Measurements from ENCODE around the gene RAET1E. TPM values are rescaled to one million over a fixed set of nuclear protein-coding genes. Genes with fewer than 3 reads are reported as not detected.
"Not testable (repeated sequence)": the region's sequence is repeated elsewhere in the genome, so short reads cannot be mapped to it uniquely, and the experiment has no call there.

The RAET1E gene
- total and polyA plus RNA-seq, 12 donors = 0.15 to 1.4 (median 0.41) TPM; not detected in 3

- intact Hi-C loops (cut with DNase I) = loop anchor here in 6 of 10 donors (2.0 to 10.0 kb wide), 4 partner anchors 75 to 377 kb away; partner anchors contain the start of gene PPIL4 (in 1 of the 6)
Observed at GRCh38 chr6:149921361-149921760, 23.4 kb upstream of the RAET1E start.

GRCh38 chr6:149919834-149920225 is 21.9 kb upstream of the RAET1E start:
- DNase-seq (no peak), ATAC-seq (no peak)
- intact Hi-C loops (cut with DNase I) = loop anchor here in 6 of 10 donors (2.0 to 10.0 kb wide), 4 partner anchors 73 to 375 kb away; partner anchors contain the start of gene PPIL4 (in 1 of the 6)

More at GRCh38 chr6:149921361-149921760, 23.4 kb upstream of the RAET1E start:
- Histone ChIP-seq H3K27ac (no peak overlapping the region), H3K27me3 (peaks cover 0 to 48% (median 0%) of the 10 kb centered on the region in 7 donors), H3K9me3 (no peaks in the 10 kb centered on the region), H3K4me1 (peaks cover 3 to 31% (median 23%) of the 10 kb centered on the region in 9 donors), H3K36me3 (no peaks in the 10 kb centered on the region), H3K4me3 (no peak overlapping the region)
- 92 to 95% methylated on average over 6 of the region's 6 CpGs for WGBS, 2 donors
- DNase-seq = no peak
- TF ChIP-seq CTCF (IDR thresholded peaks at IDR 0.05) = no peak
- ATAC-seq = no peak

GRCh38 chr6:149919126-149919833 is 21.4 kb upstream of the RAET1E start:
- H3K4me3 ChIP-seq; H3K27ac ChIP-seq; H3K9me3 ChIP-seq; H3K36me3 ChIP-seq; intact Hi-C loops (cut with DNase I); DNase-seq; ATAC-seq: not testable (repeated sequence)
- WGBS, 2 donors = 82 to 85% methylated on average over 11 of the region's 11 CpGs
- peaks cover 3 to 16% (median 11%) of the 10 kb centered on the region in 9 donors for H3K4me1 ChIP-seq
- peaks cover 0 to 31% (median 0%) of the 10 kb centered on the region in 7 donors for H3K27me3 ChIP-seq

More at GRCh38 chr6:149919834-149920225, 21.9 kb upstream of the RAET1E start:
- TF ChIP-seq CTCF (IDR thresholded peaks at IDR 0.05) = no peak
- peaks cover 3 to 20% (median 13%) of the 10 kb centered on the region in 9 donors for H3K4me1 ChIP-seq
- no peaks in the 10 kb centered on the region for H3K36me3 ChIP-seq
- H3K27ac ChIP-seq = no peak overlapping the region
- no peak overlapping the region for H3K4me3 ChIP-seq
- H3K9me3 ChIP-seq = no peaks in the 10 kb centered on the region
- 88 to 91% methylated on average over 4 of the region's 4 CpGs for WGBS, 2 donors
- H3K27me3 ChIP-seq = peaks cover 0 to 37% (median 0%) of the 10 kb centered on the region in 7 donors

- DNase-seq (peak in 1 of 2 donors; percentile 2), ATAC-seq (no peak)
- intact Hi-C loops (cut with DNase I) = no loop called here
- H3K27me3 ChIP-seq = peaks cover 0 to 22% (median 0%) of the 10 kb centered on the region in 7 donors
- no peaks in the 10 kb centered on the region for H3K36me3 ChIP-seq
- H3K4me3 ChIP-seq = no peak overlapping the region
- H3K27ac ChIP-seq = no peak overlapping the region
- WGBS, 2 donors = 86 to 89% methylated on average over 6 of the region's 6 CpGs
- H3K9me3 ChIP-seq = no peaks in the 10 kb centered on the region
- TF ChIP-seq CTCF (IDR thresholded peaks at IDR 0.05) = no peak
- H3K4me1 ChIP-seq = peaks cover under 1 to 12% (median 9%) of the 10 kb centered on the region in 9 donors
Observed at GRCh38 chr6:149918151-149918905, 20.4 kb upstream of the RAET1E start.

Measured in heart right ventricle (tissue), 16 donors.